Stimulated activated CD4-positive, alpha-beta T cell treated with anti-CD3 and anti-CD28 coated beads, TNF-alpha, amount 100 ng/mL, for 1 hour (primary cell): Measurements from ENCODE around the gene TRPM8.
"Not testable (repeated sequence)": the region's sequence is repeated elsewhere in the genome, so short reads cannot be mapped to it uniquely, and the experiment has no call there.

Experiments used
- DNase-seq, 3 donors: peaks; one replicate each; pipeline ENCODE4 v3.0.0-alpha.2; 2020; ENCODE audit warnings: low read depth in 3 of 3, low spot score in 1 of 3

Gene TRPM8

GRCh38 chr2:233936089-233936488 is 18.9 kb downstream of the TRPM8 start:
- DNase-seq, result no peak

- DNase-seq, result no peak
These were observed 21.6 kb downstream of the TRPM8 start for GRCh38 chr2:233938676-233939370.

- no peak for DNase-seq
These were observed 23.5 kb downstream of the TRPM8 start for GRCh38 chr2:233940376-233941276.

- DNase-seq, result no peak
These were observed 25.6 kb downstream of the TRPM8 start for GRCh38 chr2:233942731-233943130.

- DNase-seq, result no peak
These were observed 27.1 kb downstream of the TRPM8 start for GRCh38 chr2:233944269-233944668.

GRCh38 chr2:233944722-233945121 is 27.5 kb downstream of the TRPM8 start:
- DNase-seq, result no peak

- DNase-seq, result no peak
These were observed 28.0 kb downstream of the TRPM8 start for GRCh38 chr2:233945146-233945545.

GRCh38 chr2:233950078-233950825 is 33.1 kb downstream of the TRPM8 start:
- no peak for DNase-seq

GRCh38 chr2:233952335-233952734 is 35.2 kb downstream of the TRPM8 start:
- no peak for DNase-seq

GRCh38 chr2:233953087-233953801 is 36.1 kb downstream of the TRPM8 start:
- no peak for DNase-seq

- no peak for DNase-seq
These were observed 43.0 kb downstream of the TRPM8 start for GRCh38 chr2:233960203-233960602.

- DNase-seq, result no peak
These were observed 44.7 kb downstream of the TRPM8 start for GRCh38 chr2:233961905-233962304.

GRCh38 chr2:233964581-233964980 is 47.4 kb downstream of the TRPM8 start:
- DNase-seq, result no peak

GRCh38 chr2:233965032-233965603 is 47.9 kb downstream of the TRPM8 start:
- no peak for DNase-seq

- DNase-seq, result not testable (repeated sequence)
These were observed 48.5 kb downstream of the TRPM8 start for GRCh38 chr2:233965646-233966045.

- no peak for DNase-seq
These were observed 49.2 kb downstream of the TRPM8 start for GRCh38 chr2:233966388-233966787.

- no peak for DNase-seq
These were observed 50.0 kb downstream of the TRPM8 start for GRCh38 chr2:233967164-233967563.

- DNase-seq, result no peak
These were observed 51.4 kb downstream of the TRPM8 start for GRCh38 chr2:233968556-233968955.

GRCh38 chr2:233972460-233972859 is 55.3 kb downstream of the TRPM8 start:
- not testable (repeated sequence) for DNase-seq

GRCh38 chr2:233972941-233973575 is 55.9 kb downstream of the TRPM8 start:
- no peak for DNase-seq
